ENCODE results near the gene PTPN23.

DNA sequence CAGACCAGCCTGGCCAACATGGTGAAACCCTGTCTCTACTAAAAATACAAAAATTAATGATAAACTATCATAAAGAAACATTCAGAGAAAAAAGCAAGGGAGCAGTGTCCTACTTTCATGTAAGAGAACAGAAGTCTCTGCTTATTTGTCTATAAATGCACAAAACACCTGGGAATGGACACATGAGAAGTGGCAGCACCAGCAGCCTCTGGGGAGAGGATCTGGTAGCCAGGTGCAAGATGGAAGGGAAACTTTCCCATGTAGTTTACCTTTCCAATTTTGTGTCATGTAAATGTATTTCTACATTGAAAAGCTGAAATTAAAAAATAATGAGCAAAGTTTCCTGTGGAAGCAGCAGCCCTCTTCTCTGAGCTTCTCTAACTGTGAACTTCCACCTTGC lies 76.2 kb downstream of the PTPN23 start:
- TF ChIP-seq GATA3 (IDR thresholded peaks at IDR 0.05; ENCODE audit: low read depth, low read length) (no peak), GATA2 (IDR thresholded peaks at IDR 0.05; ENCODE audit: low read depth, low read length) (no peak)
